Measurements from ENCODE around the gene CHKB.

CHKB gene

DNA sequence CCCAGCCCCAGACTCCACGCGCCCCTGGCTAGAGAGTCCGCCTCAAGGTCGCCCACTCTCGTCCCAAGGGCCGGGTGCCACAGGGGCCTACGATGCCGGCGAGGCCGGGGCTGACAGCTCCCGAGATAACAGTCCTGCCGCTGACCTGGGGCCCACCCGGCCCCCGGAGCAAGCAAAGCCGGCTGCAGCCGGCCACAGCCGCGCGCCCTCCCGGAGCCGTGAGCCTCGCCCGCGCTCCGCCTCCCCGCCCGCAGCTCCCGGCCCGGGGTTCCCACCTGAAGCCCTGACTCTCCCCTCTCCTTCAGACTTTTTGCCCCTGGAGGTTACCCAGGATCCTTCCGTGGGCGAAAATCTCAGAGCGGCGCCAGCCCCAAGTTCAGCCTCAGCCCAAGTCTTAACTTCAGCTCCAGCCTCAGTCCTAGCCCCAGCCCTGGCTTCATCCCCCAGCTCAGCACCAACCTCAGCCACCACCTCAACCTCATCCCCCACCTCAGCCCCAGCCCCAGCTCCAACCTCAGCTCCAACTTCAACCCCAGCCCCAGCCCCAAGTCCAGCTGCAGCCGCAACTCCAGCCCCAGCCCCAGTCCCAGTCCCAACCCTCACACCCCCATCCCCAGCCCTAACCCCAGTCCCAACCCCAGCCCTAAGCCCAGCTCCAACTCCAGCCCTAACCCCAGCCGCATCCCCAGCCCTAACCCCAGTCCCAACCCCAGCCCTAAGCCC is 35.2 kb downstream of the CHKB start:
- no peaks in the 10 kb centered on the region for H3F3A ChIP-seq (ENCODE audit: insufficient read depth, low read length)

DNA sequence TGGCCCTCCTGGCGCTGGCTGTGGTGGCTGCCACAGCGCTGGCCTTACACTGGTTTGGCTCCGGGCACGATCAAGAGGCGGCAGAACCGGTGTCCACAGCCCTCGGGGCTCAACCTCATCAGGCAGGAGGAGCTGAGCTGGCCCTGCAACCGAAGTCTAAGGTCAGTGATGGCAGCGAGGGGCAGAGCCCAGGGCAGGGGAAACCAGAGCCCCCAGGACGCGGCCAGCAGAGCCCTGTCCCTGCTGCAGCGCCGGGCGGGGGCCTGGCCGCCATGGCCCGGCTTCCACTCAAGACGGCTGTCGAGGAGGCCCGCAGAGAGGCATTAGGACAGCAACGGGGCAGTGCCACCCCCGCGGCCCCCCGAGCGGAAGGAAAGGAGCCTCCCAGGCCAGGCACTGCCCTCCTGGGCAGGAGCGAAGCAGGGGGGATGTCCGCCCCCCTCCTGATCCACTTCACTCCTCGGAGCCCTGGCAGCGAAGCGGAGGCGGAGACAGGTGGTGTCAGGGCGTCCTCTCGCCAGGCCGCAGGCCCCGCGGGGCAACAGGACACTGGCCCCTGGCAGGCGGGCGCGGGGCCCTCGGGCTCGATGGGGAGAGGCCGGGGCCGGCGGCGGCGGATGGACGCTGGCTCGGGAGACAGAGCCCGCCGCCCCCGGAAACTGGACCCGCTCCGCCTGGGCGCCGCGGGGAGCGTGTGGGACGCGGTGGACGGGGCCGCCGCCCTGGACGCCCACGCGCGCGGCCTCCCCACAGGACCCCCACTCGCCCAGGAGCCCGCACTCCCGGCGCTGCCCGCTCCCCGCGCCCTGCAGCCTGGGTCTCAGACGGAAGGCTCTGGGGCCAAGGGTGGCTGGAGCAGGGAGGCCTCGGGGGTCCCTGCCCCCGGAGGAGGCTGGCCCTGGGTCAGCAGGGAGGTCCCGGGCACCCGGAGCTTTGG is 36.1 kb downstream of the CHKB start:
- H3K36me3 ChIP-seq (ENCODE audit: insufficient read depth, low read length), result no peaks in the 10 kb centered on the region
- H4K20me1 ChIP-seq (ENCODE audit: insufficient read depth, low read length), result no peaks in the 10 kb centered on the region
- TF ChIP-seq, protein P1, sequence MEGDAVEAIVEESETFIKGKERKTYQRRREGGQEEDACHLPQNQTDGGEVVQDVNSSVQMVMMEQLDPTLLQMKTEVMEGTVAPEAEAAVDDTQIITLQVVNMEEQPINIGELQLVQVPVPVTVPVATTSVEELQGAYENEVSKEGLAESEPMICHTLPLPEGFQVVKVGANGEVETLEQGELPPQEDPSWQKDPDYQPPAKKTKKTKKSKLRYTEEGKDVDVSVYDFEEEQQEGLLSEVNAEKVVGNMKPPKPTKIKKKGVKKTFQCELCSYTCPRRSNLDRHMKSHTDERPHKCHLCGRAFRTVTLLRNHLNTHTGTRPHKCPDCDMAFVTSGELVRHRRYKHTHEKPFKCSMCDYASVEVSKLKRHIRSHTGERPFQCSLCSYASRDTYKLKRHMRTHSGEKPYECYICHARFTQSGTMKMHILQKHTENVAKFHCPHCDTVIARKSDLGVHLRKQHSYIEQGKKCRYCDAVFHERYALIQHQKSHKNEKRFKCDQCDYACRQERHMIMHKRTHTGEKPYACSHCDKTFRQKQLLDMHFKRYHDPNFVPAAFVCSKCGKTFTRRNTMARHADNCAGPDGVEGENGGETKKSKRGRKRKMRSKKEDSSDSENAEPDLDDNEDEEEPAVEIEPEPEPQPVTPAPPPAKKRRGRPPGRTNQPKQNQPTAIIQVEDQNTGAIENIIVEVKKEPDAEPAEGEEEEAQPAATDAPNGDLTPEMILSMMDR (IDR thresholded peaks at IDR 0.05; ENCODE audit: low read length), result no peak
- no peak for TF ChIP-seq EZH2 (IDR thresholded peaks at IDR 0.05; ENCODE audit: borderline replicate concordance, low read length)
- no peak overlapping the region for H3K27ac ChIP-seq (ENCODE audit: low read depth, low read length, poor library complexity, severe bottlenecking)
- no peaks in the 10 kb centered on the region for H3K9me2 ChIP-seq (ENCODE audit: low read depth, low read length)
- H3K4me2 ChIP-seq (ENCODE audit: low read length), result no peak overlapping the region
- peaks cover 35% of the 10 kb centered on the region for H3K4me1 ChIP-seq (ENCODE audit: insufficient read depth, low read length, severe bottlenecking)
- H3F3A ChIP-seq (ENCODE audit: insufficient read depth, low read length), result no peaks in the 10 kb centered on the region
- H3K27me3 ChIP-seq (ENCODE audit: insufficient read depth, low read length), result peaks cover 5% of the 10 kb centered on the region; the same call in 1 of the 2 replicates
- no peak overlapping the region for H3K4me3 ChIP-seq (ENCODE audit: low read depth, low read length, poor library complexity, severe bottlenecking)
- H3K79me2 ChIP-seq (ENCODE audit: insufficient read depth, low read length), result no peaks in the 10 kb centered on the region
- no peak overlapping the region for H2AFZ ChIP-seq (ENCODE audit: low read length)
- no peak overlapping the region for H3K9ac ChIP-seq (ENCODE audit: low read length)
- H3K9me3 ChIP-seq (ENCODE audit: low read length), result no peaks in the 10 kb centered on the region

More for the DNA sequence above, 35.2 kb downstream of the CHKB start:
- Histone ChIP-seq H3K9me3 (ENCODE audit: low read length) (no peaks in the 10 kb centered on the region), H3K4me2 (ENCODE audit: low read length) (no peak overlapping the region), H3K9ac (ENCODE audit: low read length) (no peak overlapping the region), H3K36me3 (ENCODE audit: insufficient read depth, low read length) (no peaks in the 10 kb centered on the region), H2AFZ (ENCODE audit: low read length) (no peak overlapping the region), H3K4me3 (ENCODE audit: low read depth, low read length, poor library complexity, severe bottlenecking) (no peak overlapping the region), H3K27me3 (ENCODE audit: insufficient read depth, low read length) (peaks cover 5% of the 10 kb centered on the region; the same call in 1 of the 2 replicates), H3K27ac (ENCODE audit: low read depth, low read length, poor library complexity, severe bottlenecking) (no peak overlapping the region), H4K20me1 (ENCODE audit: insufficient read depth, low read length) (no peaks in the 10 kb centered on the region), H3K9me2 (ENCODE audit: low read depth, low read length) (no peaks in the 10 kb centered on the region), H3K4me1 (ENCODE audit: insufficient read depth, low read length, severe bottlenecking) (peaks cover 26% of the 10 kb centered on the region), H3K79me2 (ENCODE audit: insufficient read depth, low read length) (no peaks in the 10 kb centered on the region)
- TF ChIP-seq, protein P1 (IDR thresholded peaks at IDR 0.05; ENCODE audit: low read length), result no peak
- TF ChIP-seq EZH2 (IDR thresholded peaks at IDR 0.05; ENCODE audit: borderline replicate concordance, low read length), result no peak

DNA sequence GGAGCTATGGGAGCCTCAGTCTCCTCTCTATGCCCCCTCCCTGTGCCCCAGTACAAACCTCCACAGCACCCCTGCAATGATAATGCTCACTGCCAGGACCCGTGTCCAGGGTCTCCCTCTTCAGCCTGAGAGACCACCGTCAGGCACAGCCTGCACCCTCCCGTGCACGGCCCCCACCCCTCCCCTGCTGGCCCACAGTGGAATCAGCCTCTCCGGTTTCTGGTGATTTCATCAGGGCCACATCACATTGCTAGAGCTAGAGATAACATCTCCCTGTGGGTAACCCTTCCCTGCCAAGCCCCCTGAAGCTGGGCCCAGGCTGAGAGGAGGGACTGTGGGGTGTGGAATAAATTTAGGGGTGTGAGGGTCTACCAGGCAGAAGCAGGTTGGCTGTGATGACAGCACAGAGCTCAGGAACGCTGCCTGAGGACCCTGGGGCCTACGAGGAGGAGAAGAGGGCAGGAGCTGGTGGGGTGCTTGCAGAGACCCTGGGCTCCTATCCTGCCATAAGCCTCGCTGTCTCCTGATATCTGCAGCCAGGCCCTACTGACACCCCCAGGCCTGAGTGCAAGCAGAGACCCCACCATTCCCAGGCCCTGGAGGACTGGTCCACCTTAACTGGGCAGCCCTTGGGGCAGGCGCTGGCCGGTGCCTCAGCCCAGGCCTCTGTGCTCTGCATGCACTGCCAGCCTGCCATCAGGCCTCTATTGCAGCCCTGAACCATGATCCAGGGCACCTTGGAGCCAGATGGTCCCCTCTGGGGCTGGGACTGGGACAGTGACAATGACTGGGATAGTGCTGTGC is 36.9 kb downstream of the CHKB start, which contains the start of gene KLHDC7B:
Gene KLHDC7B (plus strand): TSS at position 378 of the 804 bp plus-strand sequence. CDS start 345 bp downstream, at position 723.
- H3K36me3 ChIP-seq (ENCODE audit: insufficient read depth, low read length), result no peaks in the 10 kb centered on the region
- H3K27me3 ChIP-seq (ENCODE audit: insufficient read depth, low read length), result no peaks in the 10 kb centered on the region
- no peaks in the 10 kb centered on the region for H3K9me3 ChIP-seq (ENCODE audit: low read length)
- no peak within 1 kb of the TSS for H3K4me3 ChIP-seq (ENCODE audit: low read depth, low read length, poor library complexity, severe bottlenecking)
- H3K4me2 ChIP-seq (ENCODE audit: low read length), result no peak within 1 kb of the TSS
- peaks cover 2% of the 10 kb centered on the region; the same call in 1 of the 2 replicates for H3F3A ChIP-seq (ENCODE audit: insufficient read depth, low read length)
- H3K27ac ChIP-seq (ENCODE audit: low read depth, low read length, poor library complexity, severe bottlenecking), result no peak within 1 kb of the TSS
- TF ChIP-seq, protein P1 (IDR thresholded peaks at IDR 0.05; ENCODE audit: low read length), result no peak
- TF ChIP-seq EZH2 (IDR thresholded peaks at IDR 0.05; ENCODE audit: borderline replicate concordance, low read length), result no peak
- H3K9me2 ChIP-seq (ENCODE audit: low read depth, low read length), result no peaks in the 10 kb centered on the region
- H3K79me2 ChIP-seq (ENCODE audit: insufficient read depth, low read length), result no peaks in the 10 kb centered on the region
- no peaks in the 10 kb centered on the region for H4K20me1 ChIP-seq (ENCODE audit: insufficient read depth, low read length)
- H3K9ac ChIP-seq (ENCODE audit: low read length), result no peak within 1 kb of the TSS
- H2AFZ ChIP-seq (ENCODE audit: low read length), result no peak within 1 kb of the TSS
- H3K4me1 ChIP-seq (ENCODE audit: insufficient read depth, low read length, severe bottlenecking), result peaks cover 43% of the 10 kb centered on the region
